ENCODE results near the gene CEACAM16.

Gene CEACAM16

DNA sequence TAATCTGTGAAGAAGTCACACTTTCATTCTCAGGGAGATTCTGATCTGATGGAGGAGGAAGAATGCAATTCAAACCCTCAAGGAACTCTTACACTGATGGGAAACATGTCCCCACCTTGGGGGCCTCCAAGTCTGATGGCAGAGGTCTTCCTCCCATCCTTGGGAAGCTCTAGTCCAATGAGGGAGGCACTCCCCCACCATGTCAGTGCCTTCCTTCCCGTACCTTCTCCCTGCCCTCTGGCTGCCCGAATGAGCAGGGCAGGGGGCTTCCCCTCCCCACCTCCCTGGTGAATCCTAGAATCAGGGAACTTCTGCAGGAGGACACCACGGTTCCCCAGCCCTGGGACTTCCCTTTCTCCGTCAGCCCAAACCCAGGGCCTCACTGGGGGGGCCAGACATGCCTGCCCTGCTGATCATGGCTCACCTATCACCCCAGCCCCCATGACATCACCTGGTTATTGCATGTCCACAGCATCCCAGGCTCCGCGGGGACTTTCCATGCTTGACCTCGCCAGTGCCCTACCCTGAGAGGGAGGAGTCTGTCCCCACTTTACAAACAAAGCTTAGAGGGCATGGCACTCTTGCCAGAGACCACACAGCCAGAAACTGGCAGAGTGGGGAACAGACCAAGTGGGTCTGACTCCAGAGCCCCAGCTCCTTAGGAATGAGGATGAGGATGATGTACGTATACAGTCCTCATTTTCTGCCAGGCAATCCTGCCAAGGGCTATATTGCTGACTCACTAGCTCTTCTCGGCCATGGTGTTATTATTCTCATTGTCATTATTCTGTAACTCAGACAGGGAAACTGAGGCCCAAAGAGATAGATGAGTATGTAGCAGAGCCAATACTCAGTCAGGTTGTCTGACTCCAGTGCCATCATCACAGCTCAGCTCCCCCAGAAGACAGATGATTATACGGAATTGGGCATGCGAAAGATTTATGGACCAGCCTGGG lies 39.9 kb downstream of the CEACAM16 start:
- H3K27ac ChIP-seq: no peak overlapping the region
- H3K36me3 ChIP-seq: no peaks in the 10 kb centered on the region
- H3K4me3 ChIP-seq: no peak overlapping the region
- peaks cover 0 to 40% (median 27%) of the 10 kb centered on the region in 4 donors for H3K4me1 ChIP-seq
- no peaks in the 10 kb centered on the region for H3K9me3 ChIP-seq
- DNase-seq: no peak
- TF ChIP-seq CTCF (IDR thresholded peaks at IDR 0.05): no peak
- no peaks in the 10 kb centered on the region for H3K27me3 ChIP-seq
- intact Hi-C loops (cut with DNase I; ENCODE audit: low total_unique reads): no loop called here

GRCh38 chr19:44740351-44740824 lies 41.4 kb downstream of the CEACAM16 start:
- H3K4me1 ChIP-seq: peaks cover 0 to 50% (median 34%) of the 10 kb centered on the region in 4 donors
- no peak for DNase-seq
- H3K27me3 ChIP-seq: no peaks in the 10 kb centered on the region
- H3K9me3 ChIP-seq: no peaks in the 10 kb centered on the region
- H3K4me3 ChIP-seq: no peak overlapping the region
- peak overlapping the region; percentile 78 to 80 for H3K27ac ChIP-seq
- intact Hi-C loops (cut with DNase I; ENCODE audit: low total_unique reads): no loop called here
- H3K36me3 ChIP-seq: no peaks in the 10 kb centered on the region
- no peak for TF ChIP-seq CTCF (IDR thresholded peaks at IDR 0.05)

DNA sequence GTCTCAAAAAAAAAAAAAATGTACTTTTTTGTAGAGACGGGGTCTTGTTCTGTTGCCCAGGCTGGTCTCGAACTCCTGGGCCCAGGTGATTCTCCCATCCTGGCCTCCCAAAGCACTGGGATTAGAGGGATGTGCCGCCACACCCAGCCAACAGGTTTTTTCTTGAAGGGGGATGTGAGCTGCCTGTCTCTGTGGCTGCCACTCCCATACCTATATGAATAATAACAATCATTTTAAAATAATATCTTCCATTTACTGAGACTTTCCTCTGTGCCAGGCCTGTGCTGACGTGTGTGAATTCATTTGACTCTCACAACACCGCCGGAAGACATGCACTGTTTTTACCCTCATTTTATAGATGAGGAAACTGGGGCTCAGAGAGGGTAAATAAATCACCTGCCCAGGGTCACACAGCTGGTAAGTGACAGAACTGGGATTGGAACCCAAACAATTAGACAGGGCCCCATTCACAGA lies 42.3 kb downstream of the CEACAM16 start:
- no peak for TF ChIP-seq CTCF (IDR thresholded peaks at IDR 0.05)
- DNase-seq: no peak

GRCh38 chr19:44741841-44742329 lies 42.9 kb downstream of the CEACAM16 start:
- peak; percentile 99 to 100 for DNase-seq
- no peak for TF ChIP-seq CTCF (IDR thresholded peaks at IDR 0.05)
- Histone ChIP-seq H3K9me3 (no peaks in the 10 kb centered on the region), H3K4me1 (peaks cover 0 to 63% (median 43%) of the 10 kb centered on the region in 4 donors), H3K36me3 (no peaks in the 10 kb centered on the region), H3K27ac (peak overlapping the region; percentile 80), H3K27me3 (no peaks in the 10 kb centered on the region), H3K4me3 (no peak overlapping the region)
- intact Hi-C loops (cut with DNase I; ENCODE audit: low total_unique reads): no loop called here

More for the DNA sequence above, 42.3 kb downstream of the CEACAM16 start:
- no peak overlapping the region for H3K4me3 ChIP-seq
- H3K4me1 ChIP-seq: peaks cover 0 to 58% (median 38%) of the 10 kb centered on the region in 4 donors
- H3K9me3 ChIP-seq: no peaks in the 10 kb centered on the region
- no peaks in the 10 kb centered on the region for H3K27me3 ChIP-seq
- H3K36me3 ChIP-seq: no peaks in the 10 kb centered on the region
- intact Hi-C loops (cut with DNase I; ENCODE audit: low total_unique reads): no loop called here
- peak overlapping the region; percentile 78 to 80 for H3K27ac ChIP-seq

GRCh38 chr19:44742330-44743061 lies 43.5 kb downstream of the CEACAM16 start:
- H3K36me3 ChIP-seq: no peaks in the 10 kb centered on the region
- no peaks in the 10 kb centered on the region for H3K27me3 ChIP-seq
- no peak for DNase-seq
- H3K4me1 ChIP-seq: peaks cover 0 to 61% (median 48%) of the 10 kb centered on the region in 4 donors
- intact Hi-C loops (cut with DNase I; ENCODE audit: low total_unique reads): no loop called here
- no peak for TF ChIP-seq CTCF (IDR thresholded peaks at IDR 0.05)
- H3K9me3 ChIP-seq: no peaks in the 10 kb centered on the region
- H3K4me3 ChIP-seq: no peak overlapping the region
- peak overlapping the region; percentile 80 for H3K27ac ChIP-seq

Data from tibial artery (tissue), 4 donors.